HEK293 (cell line): ENCODE measurements around the gene TEX36.

ENCODE experiments used
- CTCF ChIA-PET: fragments of 350-600 bp; formaldehyde crosslinking; extraction: SDS; loops from one replicate; lab custom pipeline; 2021; ENCODE audit warnings: antibody characterized with exemption; lab: Yijun Ruan, JAX
- POLR2A ChIA-PET: fragments of 300-600 bp; formaldehyde crosslinking; extraction: SDS; loops from one replicate; lab custom pipeline; 2020; ENCODE audit warnings: antibody characterized with exemption, inconsistent platforms; lab: Yijun Ruan, JAX
- H3K27ac ChIP-seq: fragments of 200-500 bp; sonication (Bioruptor generic); 2 replicates; pipeline ENCODE4 v1.5.1; 2014; ENCODE audit warnings: low read depth, low read length, control low read depth, inconsistent platforms; ENCODE audit errors: extremely low read depth
- H3K36me3 ChIP-seq, 2 experiments: fragments of 200-500 bp in 1 of 2; sonication (Bioruptor generic) in 1 of 2; 1 replicate in 1 of 2; 2 replicates in 1 of 2; pipeline ENCODE4 v1.5.1; 2014 to 2017; ENCODE audit warnings: inconsistent platforms in 2 of 2, low read length in 2 of 2; ENCODE audit not compliant: control insufficient read depth in 2 of 2, insufficient read depth in 1 of 2
- H3K4me1 ChIP-seq: fragments of 200-500 bp; sonication (Bioruptor generic); 2 replicates; pipeline ENCODE4 v1.5.1; 2014; ENCODE audit warnings: mild to moderate bottlenecking, low read length, inconsistent platforms; ENCODE audit not compliant: control insufficient read depth, insufficient read depth
- H3K4me3 ChIP-seq: 2 replicates; pipeline ENCODE4 v1.5.1; 2011; ENCODE audit warnings: low read depth, mild to moderate bottlenecking, control low read depth, low read length, moderate library complexity
- H3K9me3 ChIP-seq: fragments of 200-500 bp; sonication (Bioruptor generic); 2 replicates; pipeline ENCODE4 v1.5.1; 2014; ENCODE audit warnings: low read depth, low read length, inconsistent platforms; ENCODE audit not compliant: control insufficient read depth, insufficient read depth
- GLI4 ChIP-seq: fragments of 450-650 bp; formaldehyde crosslinking; IDR thresholded peaks from 2 replicates; pipeline ENCODE4 v1.5.1; 2016; ENCODE audit warnings: missing biosample characterization, missing genetic modification characterization
- RBAK ChIP-seq: fragments of 450-650 bp; formaldehyde crosslinking; IDR thresholded peaks from 2 replicates; pipeline ENCODE4 v1.5.1; 2016; ENCODE audit warnings: missing biosample characterization, missing genetic modification characterization
- SCRT1 ChIP-seq: fragments of 450-650 bp; formaldehyde crosslinking; IDR thresholded peaks from 2 replicates; pipeline ENCODE4 v1.5.1; 2016; ENCODE audit warnings: missing biosample characterization, missing genetic modification characterization, borderline replicate concordance
- SCRT2 ChIP-seq: fragments of 450-650 bp; formaldehyde crosslinking; IDR thresholded peaks from 2 replicates; pipeline ENCODE4 v1.5.1; 2016; ENCODE audit warnings: missing biosample characterization, missing genetic modification characterization
- ZBTB8A ChIP-seq: fragments of 450-650 bp; formaldehyde crosslinking; IDR thresholded peaks from 2 replicates; pipeline ENCODE4 v1.5.1; 2016; ENCODE audit warnings: missing biosample characterization, missing genetic modification characterization
- ZNF133 ChIP-seq: fragments of 450-650 bp; formaldehyde crosslinking; IDR thresholded peaks from 2 replicates; pipeline ENCODE4 v1.5.1; 2016; ENCODE audit warnings: missing biosample characterization, missing genetic modification characterization
- ZNF169 ChIP-seq: fragments of 450-650 bp; formaldehyde crosslinking; IDR thresholded peaks from 2 replicates; pipeline ENCODE4 v1.5.1; 2016; ENCODE audit warnings: missing biosample characterization, missing genetic modification characterization
- ZNF175 ChIP-seq: fragments of 450-650 bp; formaldehyde crosslinking; IDR thresholded peaks from 2 replicates; pipeline ENCODE4 v1.5.1; 2016; ENCODE audit warnings: missing biosample characterization, missing genetic modification characterization
- ZNF302 ChIP-seq: fragments of 450-650 bp; formaldehyde crosslinking; IDR thresholded peaks from 2 replicates; pipeline ENCODE4 v1.5.1; 2016; ENCODE audit warnings: missing biosample characterization, missing genetic modification characterization, low read depth
- ZNF529 ChIP-seq: fragments of 450-650 bp; formaldehyde crosslinking; IDR thresholded peaks from 2 replicates; pipeline ENCODE4 v1.5.1; 2017; ENCODE audit warnings: missing genetic modification characterization, missing biosample characterization; ENCODE audit not compliant: insufficient replicate concordance
- ZNF555 ChIP-seq: fragments of 450-650 bp; formaldehyde crosslinking; conservative IDR thresholded peaks from 2 replicates; pipeline ENCODE4 v1.5.1; 2017; ENCODE audit warnings: missing biosample characterization, mild to moderate bottlenecking, missing genetic modification characterization, inconsistent platforms
- ZNF623 ChIP-seq: fragments of 450-650 bp; formaldehyde crosslinking; IDR thresholded peaks from 2 replicates; pipeline ENCODE4 v1.5.1; 2016; ENCODE audit warnings: missing biosample characterization, missing genetic modification characterization
- ZNF624 ChIP-seq: fragments of 450-650 bp; formaldehyde crosslinking; IDR thresholded peaks from 2 replicates; pipeline ENCODE4 v1.5.1; 2017; ENCODE audit warnings: missing biosample characterization, missing genetic modification characterization
- TF ChIP-seq, protein P1 (sequence below): fragments of 450-650 bp; formaldehyde crosslinking; IDR thresholded peaks from 2 replicates; pipeline ENCODE4 v1.5.1; 2016; ENCODE audit warnings: missing biosample characterization, missing genetic modification characterization
- TF ChIP-seq, protein P2 (sequence below): fragments of 450-650 bp; formaldehyde crosslinking; conservative IDR thresholded peaks from 2 replicates; pipeline ENCODE4 v1.5.1; 2016; ENCODE audit warnings: low read depth, missing biosample characterization, missing genetic modification characterization
- TF ChIP-seq, protein P3 (sequence below): fragments of 450-650 bp; formaldehyde crosslinking; IDR thresholded peaks from 2 replicates; pipeline ENCODE4 v1.5.1; 2016; ENCODE audit warnings: missing biosample characterization, missing genetic modification characterization
- TF ChIP-seq, protein P4 (sequence below): fragments of 450-650 bp; formaldehyde crosslinking; IDR thresholded peaks from 2 replicates; pipeline ENCODE4 v1.5.1; 2016; ENCODE audit warnings: missing biosample characterization, missing genetic modification characterization
- TF ChIP-seq, protein P5 (sequence below): fragments of 450-650 bp; formaldehyde crosslinking; IDR thresholded peaks from 2 replicates; pipeline ENCODE4 v1.5.1; 2016; ENCODE audit warnings: missing biosample characterization, missing genetic modification characterization

Gene TEX36

DNA sequence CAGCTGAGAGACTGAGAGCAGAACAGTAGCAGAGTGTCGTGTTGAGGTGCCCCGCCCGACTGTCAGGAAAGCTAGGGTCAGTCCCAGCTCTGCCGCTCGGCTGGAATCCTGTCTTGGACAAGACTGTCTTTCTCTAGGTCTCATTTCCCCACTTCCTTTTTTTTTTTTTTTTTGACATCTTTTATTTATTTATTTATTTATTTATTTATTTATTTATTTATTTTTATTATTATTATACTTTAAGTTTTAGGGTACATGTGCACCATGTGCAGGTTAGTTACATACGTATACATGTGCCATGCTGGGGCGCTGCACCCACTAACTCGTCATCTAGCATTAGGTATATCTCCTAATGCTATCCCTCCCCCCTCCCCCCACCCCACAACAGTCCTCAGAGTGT, 69.9 kb downstream of the TEX36 start (continued):
- TF ChIP-seq ZNF623 (peak; percentile 23; the same call in 1 of the 2 replicates), ZNF555 (tag by site-specific recombination) (peak; percentile 30), ZBTB8A (tag by site-specific recombination) (0 out of 2 replicates have a peak, but pooled peaks have one; percentile 45)
- TF ChIP-seq, protein P1, sequence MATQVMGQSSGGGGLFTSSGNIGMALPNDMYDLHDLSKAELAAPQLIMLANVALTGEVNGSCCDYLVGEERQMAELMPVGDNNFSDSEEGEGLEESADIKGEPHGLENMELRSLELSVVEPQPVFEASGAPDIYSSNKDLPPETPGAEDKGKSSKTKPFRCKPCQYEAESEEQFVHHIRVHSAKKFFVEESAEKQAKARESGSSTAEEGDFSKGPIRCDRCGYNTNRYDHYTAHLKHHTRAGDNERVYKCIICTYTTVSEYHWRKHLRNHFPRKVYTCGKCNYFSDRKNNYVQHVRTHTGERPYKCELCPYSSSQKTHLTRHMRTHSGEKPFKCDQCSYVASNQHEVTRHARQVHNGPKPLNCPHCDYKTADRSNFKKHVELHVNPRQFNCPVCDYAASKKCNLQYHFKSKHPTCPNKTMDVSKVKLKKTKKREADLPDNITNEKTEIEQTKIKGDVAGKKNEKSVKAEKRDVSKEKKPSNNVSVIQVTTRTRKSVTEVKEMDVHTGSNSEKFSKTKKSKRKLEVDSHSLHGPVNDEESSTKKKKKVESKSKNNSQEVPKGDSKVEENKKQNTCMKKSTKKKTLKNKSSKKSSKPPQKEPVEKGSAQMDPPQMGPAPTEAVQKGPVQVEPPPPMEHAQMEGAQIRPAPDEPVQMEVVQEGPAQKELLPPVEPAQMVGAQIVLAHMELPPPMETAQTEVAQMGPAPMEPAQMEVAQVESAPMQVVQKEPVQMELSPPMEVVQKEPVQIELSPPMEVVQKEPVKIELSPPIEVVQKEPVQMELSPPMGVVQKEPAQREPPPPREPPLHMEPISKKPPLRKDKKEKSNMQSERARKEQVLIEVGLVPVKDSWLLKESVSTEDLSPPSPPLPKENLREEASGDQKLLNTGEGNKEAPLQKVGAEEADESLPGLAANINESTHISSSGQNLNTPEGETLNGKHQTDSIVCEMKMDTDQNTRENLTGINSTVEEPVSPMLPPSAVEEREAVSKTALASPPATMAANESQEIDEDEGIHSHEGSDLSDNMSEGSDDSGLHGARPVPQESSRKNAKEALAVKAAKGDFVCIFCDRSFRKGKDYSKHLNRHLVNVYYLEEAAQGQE (tag by site-specific recombination) = 0 out of 2 replicates have a peak, but pooled peaks have one; percentile 20
- TF ChIP-seq, protein P2, sequence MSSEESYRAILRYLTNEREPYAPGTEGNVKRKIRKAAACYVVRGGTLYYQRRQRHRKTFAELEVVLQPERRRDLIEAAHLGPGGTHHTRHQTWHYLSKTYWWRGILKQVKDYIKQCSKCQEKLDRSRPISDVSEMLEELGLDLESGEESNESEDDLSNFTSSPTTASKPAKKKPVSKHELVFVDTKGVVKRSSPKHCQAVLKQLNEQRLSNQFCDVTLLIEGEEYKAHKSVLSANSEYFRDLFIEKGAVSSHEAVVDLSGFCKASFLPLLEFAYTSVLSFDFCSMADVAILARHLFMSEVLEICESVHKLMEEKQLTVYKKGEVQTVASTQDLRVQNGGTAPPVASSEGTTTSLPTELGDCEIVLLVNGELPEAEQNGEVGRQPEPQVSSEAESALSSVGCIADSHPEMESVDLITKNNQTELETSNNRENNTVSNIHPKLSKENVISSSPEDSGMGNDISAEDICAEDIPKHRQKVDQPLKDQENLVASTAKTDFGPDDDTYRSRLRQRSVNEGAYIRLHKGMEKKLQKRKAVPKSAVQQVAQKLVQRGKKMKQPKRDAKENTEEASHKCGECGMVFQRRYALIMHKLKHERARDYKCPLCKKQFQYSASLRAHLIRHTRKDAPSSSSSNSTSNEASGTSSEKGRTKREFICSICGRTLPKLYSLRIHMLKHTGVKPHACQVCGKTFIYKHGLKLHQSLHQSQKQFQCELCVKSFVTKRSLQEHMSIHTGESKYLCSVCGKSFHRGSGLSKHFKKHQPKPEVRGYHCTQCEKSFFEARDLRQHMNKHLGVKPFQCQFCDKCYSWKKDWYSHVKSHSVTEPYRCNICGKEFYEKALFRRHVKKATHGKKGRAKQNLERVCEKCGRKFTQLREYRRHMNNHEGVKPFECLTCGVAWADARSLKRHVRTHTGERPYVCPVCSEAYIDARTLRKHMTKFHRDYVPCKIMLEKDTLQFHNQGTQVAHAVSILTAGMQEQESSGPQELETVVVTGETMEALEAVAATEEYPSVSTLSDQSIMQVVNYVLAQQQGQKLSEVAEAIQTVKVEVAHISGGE = peak; percentile 52

DNA sequence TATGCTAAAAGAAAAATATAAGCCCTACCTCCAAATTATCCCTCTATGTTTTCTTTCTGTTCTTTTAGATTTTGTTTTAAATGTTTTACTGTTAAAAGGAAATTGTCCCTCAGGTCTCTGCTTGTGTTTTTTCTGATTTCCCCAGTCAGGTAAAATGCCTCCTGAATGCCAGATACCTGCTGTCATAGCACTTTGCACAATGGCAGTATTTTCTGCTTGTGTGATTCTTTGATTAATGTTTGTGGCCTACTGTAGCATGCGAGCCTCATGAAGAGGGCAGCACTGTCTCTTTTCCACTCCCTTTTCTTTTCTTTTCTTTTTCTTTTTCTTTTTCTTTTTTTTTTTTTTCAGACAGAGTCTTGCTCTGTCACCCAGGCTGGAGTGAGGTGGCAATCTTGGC, 71.2 kb downstream of the TEX36 start:
- H3K27ac ChIP-seq = no peak overlapping the region
- CTCF ChIA-PET = no interaction called here
- POLR2A ChIA-PET = no interaction called here
- H3K36me3 ChIP-seq = no peaks in the 10 kb centered on the region
- TF ChIP-seq SCRT2 (tag by site-specific recombination) (no peak), ZNF175 (tag by site-specific recombination) (no peak), ZNF169 (tag by site-specific recombination) (no peak), ZNF529 (tag by site-specific recombination) (no peak), GLI4 (tag by site-specific recombination) (no peak), ZNF133 (tag by site-specific recombination) (no peak), ZNF624 (no peak), SCRT1 (no peak), RBAK (tag by site-specific recombination) (no peak), ZNF302 (tag by site-specific recombination) (no peak)
- TF ChIP-seq, protein P3, sequence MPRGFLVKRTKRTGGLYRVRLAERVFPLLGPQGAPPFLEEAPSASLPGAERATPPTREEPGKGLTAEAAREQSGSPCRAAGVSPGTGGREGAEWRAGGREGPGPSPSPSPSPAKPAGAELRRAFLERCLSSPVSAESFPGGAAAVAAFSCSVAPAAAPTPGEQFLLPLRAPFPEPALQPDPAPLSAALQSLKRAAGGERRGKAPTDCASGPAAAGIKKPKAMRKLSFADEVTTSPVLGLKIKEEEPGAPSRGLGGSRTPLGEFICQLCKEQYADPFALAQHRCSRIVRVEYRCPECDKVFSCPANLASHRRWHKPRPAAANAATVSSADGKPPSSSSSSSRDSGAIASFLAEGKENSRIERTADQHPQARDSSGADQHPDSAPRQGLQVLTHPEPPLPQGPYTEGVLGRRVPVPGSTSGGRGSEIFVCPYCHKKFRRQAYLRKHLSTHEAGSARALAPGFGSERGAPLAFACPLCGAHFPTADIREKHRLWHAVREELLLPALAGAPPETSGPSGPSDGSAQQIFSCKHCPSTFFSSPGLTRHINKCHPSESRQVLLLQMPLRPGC (tag by site-specific recombination) = no peak
- TF ChIP-seq, protein P4, sequence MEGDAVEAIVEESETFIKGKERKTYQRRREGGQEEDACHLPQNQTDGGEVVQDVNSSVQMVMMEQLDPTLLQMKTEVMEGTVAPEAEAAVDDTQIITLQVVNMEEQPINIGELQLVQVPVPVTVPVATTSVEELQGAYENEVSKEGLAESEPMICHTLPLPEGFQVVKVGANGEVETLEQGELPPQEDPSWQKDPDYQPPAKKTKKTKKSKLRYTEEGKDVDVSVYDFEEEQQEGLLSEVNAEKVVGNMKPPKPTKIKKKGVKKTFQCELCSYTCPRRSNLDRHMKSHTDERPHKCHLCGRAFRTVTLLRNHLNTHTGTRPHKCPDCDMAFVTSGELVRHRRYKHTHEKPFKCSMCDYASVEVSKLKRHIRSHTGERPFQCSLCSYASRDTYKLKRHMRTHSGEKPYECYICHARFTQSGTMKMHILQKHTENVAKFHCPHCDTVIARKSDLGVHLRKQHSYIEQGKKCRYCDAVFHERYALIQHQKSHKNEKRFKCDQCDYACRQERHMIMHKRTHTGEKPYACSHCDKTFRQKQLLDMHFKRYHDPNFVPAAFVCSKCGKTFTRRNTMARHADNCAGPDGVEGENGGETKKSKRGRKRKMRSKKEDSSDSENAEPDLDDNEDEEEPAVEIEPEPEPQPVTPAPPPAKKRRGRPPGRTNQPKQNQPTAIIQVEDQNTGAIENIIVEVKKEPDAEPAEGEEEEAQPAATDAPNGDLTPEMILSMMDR (tag by site-specific recombination) = no peak
- TF ChIP-seq, protein P5, sequence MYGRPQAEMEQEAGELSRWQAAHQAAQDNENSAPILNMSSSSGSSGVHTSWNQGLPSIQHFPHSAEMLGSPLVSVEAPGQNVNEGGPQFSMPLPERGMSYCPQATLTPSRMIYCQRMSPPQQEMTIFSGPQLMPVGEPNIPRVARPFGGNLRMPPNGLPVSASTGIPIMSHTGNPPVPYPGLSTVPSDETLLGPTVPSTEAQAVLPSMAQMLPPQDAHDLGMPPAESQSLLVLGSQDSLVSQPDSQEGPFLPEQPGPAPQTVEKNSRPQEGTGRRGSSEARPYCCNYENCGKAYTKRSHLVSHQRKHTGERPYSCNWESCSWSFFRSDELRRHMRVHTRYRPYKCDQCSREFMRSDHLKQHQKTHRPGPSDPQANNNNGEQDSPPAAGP (tag by site-specific recombination) = no peak
- no peak overlapping the region for H3K4me3 ChIP-seq
- H3K4me1 ChIP-seq = no peaks in the 10 kb centered on the region
- H3K9me3 ChIP-seq = no peaks in the 10 kb centered on the region
